Body of pancreas (tissue), 4 donors: ENCODE results near the gene QKI. TPM values are rescaled to one million over a fixed set of nuclear protein-coding genes. Genes with fewer than 3 reads are reported as not detected.

Experiments
- ATAC-seq: fragments of 150-250 bp; one replicate; pipeline ENCODE4 v1.9.1; 2016
- DNase-seq, 4 donors: peaks; one replicate each; pipeline ENCODE4 v3.0.0-alpha.2; 2019
- H3K27ac ChIP-seq, 4 donors: fragments of 200-600 bp; sonication (generic); 1 replicate in 3 of 4; 2 replicates in 1 of 4; pipeline versions ENCODE4 v1.5.1 to v1.6.1; 2016 to 2019; ENCODE audit warnings: mild to moderate bottlenecking in 1 of 4, mixed read lengths in 1 of 4, moderate library complexity in 1 of 4
- H3K27me3 ChIP-seq, 2 donors: fragments of 200-600 bp; sonication (generic); one replicate each; pipeline ENCODE4 v1.6.0; 2016; ENCODE audit warnings: mild to moderate bottlenecking in 1 of 2
- H3K36me3 ChIP-seq, 2 donors: fragments of 200-600 bp; sonication (generic); replicated peaks in 1 of 2; 2 replicates each; pipeline ENCODE4 v1.5.1; 2016; ENCODE audit warnings: low read depth in 2 of 2; ENCODE audit not compliant: insufficient read depth in 1 of 2
- H3K4me1 ChIP-seq: fragments of 200-600 bp; sonication (generic); one replicate; pipeline ENCODE4 v1.6.0; 2016
- H3K4me3 ChIP-seq, 2 donors: fragments of 200-600 bp; sonication (generic); 1 replicate in 1 of 2; 2 replicates in 1 of 2; pipeline ENCODE4 v1.5.1; 2016 to 2019
- H3K9me3 ChIP-seq, 3 donors: fragments of 200-600 bp; sonication (generic); 1 replicate in 2 of 3; 2 replicates in 1 of 3; pipeline ENCODE4 v1.5.1; 2016
- CTCF ChIP-seq, 7 experiments: fragments of 450-650 bp in 4 of 7; fragments of 200-600 bp in 3 of 7; sonication (generic) in 3 of 7; IDR thresholded peaks; one replicate each; pipeline ENCODE4 v1.5.1; 2016 to 2019; ENCODE audit warnings: antibody characterized with exemption in 7 of 7
- POLR2A ChIP-seq, 3 donors: fragments of 450-650 bp; IDR thresholded peaks; one replicate each; pipeline ENCODE4 v1.6.1; 2016; ENCODE audit warnings: antibody characterized with exemption in 3 of 3, mild to moderate bottlenecking in 2 of 3
- WGBS, 2 donors: methylation state at CpG; one replicate each; pipeline ENCODE4 v1.1.5; 2017; 5-methylcytosine and 5-hydroxymethylcytosine counted together
- intact Hi-C: fragments of 100-400 bp; cut with DNase I; formaldehyde crosslinking; loops from one replicate; pipeline ENCODE4 v1.15.1; 2023
- total RNA-seq, 2 donors: library from RNA; depleted of rRNA; stranded (reverse); fragments of >200 nt; gene quantifications; one replicate each; pipeline ENCODE4 v1.1.0, GENCODE V29; 2016

The QKI gene
- total RNA-seq, 2 donors from 2014 or later: 60.4 to 61.3 TPM

DNA sequence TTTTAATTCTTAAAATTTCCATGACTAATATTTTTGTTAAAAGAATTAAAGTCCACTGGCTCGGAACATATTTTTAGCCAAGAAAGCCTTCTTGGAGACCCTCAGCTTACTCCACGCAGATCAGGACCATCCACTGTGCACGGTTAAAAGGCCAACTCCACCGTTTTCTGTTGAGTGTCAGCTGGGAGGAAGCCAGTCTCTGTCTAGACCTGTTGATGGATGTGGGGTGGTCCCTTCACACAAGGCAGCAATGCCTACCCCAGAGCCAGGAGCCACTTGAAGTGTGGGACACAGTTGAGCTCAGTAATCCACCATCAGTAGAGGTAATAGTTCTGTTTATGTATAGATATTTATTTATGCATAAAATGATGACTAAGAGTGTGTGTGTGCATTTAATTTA is 19.9 kb upstream of the QKI start:
- intact Hi-C loops: no loop called here
- 75 to 84% methylated on average over 4 of the region's 4 CpGs for WGBS, 2 donors
- H3K4me1 ChIP-seq: peaks cover 10% of the 10 kb centered on the region

GRCh38 chr6:163395122-163395830 is 19.2 kb upstream of the QKI start:
- H3K9me3 ChIP-seq: peaks cover 0 to 3% (median 0%) of the 10 kb centered on the region in 3 donors
- H3K36me3 ChIP-seq: no peaks in the 10 kb centered on the region
- WGBS, 2 donors: 80 to 81% methylated on average over 5 of the region's 5 CpGs
- no peaks in the 10 kb centered on the region for H3K27me3 ChIP-seq
- ATAC-seq: no peak
- DNase-seq: no peak
- intact Hi-C loops: no loop called here
- peaks cover 10% of the 10 kb centered on the region for H3K4me1 ChIP-seq
- TF ChIP-seq POLR2A (IDR thresholded peaks at IDR 0.05): no peak
- no peak for TF ChIP-seq CTCF (IDR thresholded peaks at IDR 0.05)
- no peak overlapping the region for H3K27ac ChIP-seq
- H3K4me3 ChIP-seq: no peak overlapping the region

More for the DNA sequence above, 19.9 kb upstream of the QKI start:
- DNase-seq: no peak
- no peaks in the 10 kb centered on the region for H3K27me3 ChIP-seq
- H3K36me3 ChIP-seq: no peaks in the 10 kb centered on the region
- H3K4me3 ChIP-seq: no peak overlapping the region
- H3K9me3 ChIP-seq: peaks cover 0 to 3% (median 0%) of the 10 kb centered on the region in 3 donors
- TF ChIP-seq CTCF (IDR thresholded peaks at IDR 0.05) (no peak), POLR2A (IDR thresholded peaks at IDR 0.05) (no peak)
- H3K27ac ChIP-seq: no peak overlapping the region
- ATAC-seq: no peak

- no peaks in the 10 kb centered on the region for H3K27me3 ChIP-seq
- H3K9me3 ChIP-seq: peaks cover 0 to 3% (median 0%) of the 10 kb centered on the region in 3 donors
- intact Hi-C loops: no loop called here
- ATAC-seq (no peak), DNase-seq (no peak)
- H3K36me3 ChIP-seq: no peaks in the 10 kb centered on the region
- H3K4me1 ChIP-seq: peaks cover 10% of the 10 kb centered on the region
- WGBS, 2 donors: 84 to 89% methylated on average over 3 of the region's 3 CpGs
- H3K4me3 ChIP-seq: no peak overlapping the region
- TF ChIP-seq CTCF (IDR thresholded peaks at IDR 0.05) (no peak), POLR2A (IDR thresholded peaks at IDR 0.05) (no peak)
- no peak overlapping the region for H3K27ac ChIP-seq
These were observed 18.7 kb upstream of the QKI start for GRCh38 chr6:163395831-163396185.

DNA sequence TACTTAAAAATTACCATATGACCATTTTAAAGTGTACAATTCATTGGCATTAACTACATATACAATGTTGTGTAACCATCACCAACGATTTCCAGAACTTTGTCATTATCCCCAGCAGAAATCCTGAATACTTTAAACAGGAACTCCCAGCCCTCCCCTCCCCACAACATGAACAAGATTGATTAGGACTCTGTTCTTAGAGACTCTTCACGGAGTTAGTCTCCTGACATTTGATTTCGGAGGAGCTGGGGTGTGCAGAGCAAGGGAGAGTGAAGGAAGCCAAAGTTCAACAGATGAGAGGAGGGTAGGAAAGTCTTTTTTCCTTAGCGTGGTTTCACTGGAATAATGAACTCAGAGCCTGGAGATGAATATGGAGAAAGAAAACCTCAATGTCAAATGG is 17.2 kb upstream of the QKI start:
- 58 to 59% methylated on average over 4 of the region's 4 CpGs for WGBS, 2 donors
- Histone ChIP-seq H3K4me1 (peaks cover 4% of the 10 kb centered on the region), H3K36me3 (no peaks in the 10 kb centered on the region), H3K9me3 (no peaks in the 10 kb centered on the region), H3K4me3 (no peak overlapping the region), H3K27me3 (no peaks in the 10 kb centered on the region), H3K27ac (no peak overlapping the region)
- TF ChIP-seq POLR2A (IDR thresholded peaks at IDR 0.05) (no peak), CTCF (IDR thresholded peaks at IDR 0.05) (no peak)
- intact Hi-C loops: no loop called here
- no peak for ATAC-seq
- no peak for DNase-seq

GRCh38 chr6:163398115-163398514 is 16.4 kb upstream of the QKI start:
- Histone ChIP-seq H3K9me3 (no peaks in the 10 kb centered on the region), H3K36me3 (no peaks in the 10 kb centered on the region), H3K4me3 (no peak overlapping the region), H3K27me3 (no peaks in the 10 kb centered on the region), H3K4me1 (no peaks in the 10 kb centered on the region), H3K27ac (no peak overlapping the region)
- ATAC-seq (no peak), DNase-seq (no peak)
- intact Hi-C loops: no loop called here
- TF ChIP-seq CTCF (IDR thresholded peaks at IDR 0.05) (no peak), POLR2A (IDR thresholded peaks at IDR 0.05) (no peak)
- WGBS, 2 donors: 74 to 77% methylated on average over 2 of the region's 2 CpGs
